ENCODE measurements around the gene PPFIBP1.
"Not testable (repeated sequence)": the region's sequence is repeated elsewhere in the genome, so short reads cannot be mapped to it uniquely, and the experiment has no call there.

The PPFIBP1 gene

DNA sequence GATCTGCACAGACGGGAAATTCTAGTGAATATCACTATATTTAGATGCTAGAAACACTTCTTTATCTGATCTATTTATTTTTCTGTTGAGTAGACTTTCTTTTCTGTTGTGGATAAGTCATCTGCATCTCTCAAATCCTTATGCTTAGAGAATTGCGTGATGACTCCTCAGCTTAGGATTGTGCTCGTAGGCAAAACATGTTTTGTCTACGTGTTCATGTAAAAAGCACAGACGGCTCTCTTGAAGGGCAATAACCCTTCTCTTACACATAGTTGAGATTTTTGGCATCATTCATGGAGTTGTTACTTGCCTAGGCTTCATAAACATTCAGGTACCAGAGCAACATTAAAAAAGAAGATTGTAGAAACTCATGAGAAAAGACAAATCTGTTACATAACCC lies 18.6 kb downstream of the PPFIBP1 start:
- FAIRE-seq, result no peak
- DNase-seq (ENCODE audit: low spot score), result no peak

GRCh38 chr12:27544858-27545257 lies 20.9 kb downstream of the PPFIBP1 start:
- FAIRE-seq; DNase-seq (ENCODE audit: low spot score): not testable (repeated sequence)

DNA sequence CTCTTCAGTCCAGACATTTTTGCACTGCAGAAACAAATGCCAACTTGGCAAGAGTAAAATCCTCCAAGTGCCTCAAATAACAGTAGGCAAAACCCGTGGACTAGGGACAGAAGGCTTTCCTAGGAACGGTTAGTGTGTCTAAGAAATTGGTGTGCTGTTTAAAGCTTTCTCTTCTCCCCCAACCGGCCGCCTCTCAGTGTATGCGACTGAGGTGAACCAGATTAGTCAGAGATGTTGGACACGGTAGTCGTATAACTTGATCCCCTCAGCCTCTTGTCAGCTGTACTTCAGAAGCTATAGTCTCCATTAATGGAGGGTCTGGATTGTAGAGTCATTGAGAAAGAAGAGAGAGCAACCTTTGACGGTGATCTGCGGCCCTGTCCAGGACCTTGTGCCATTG lies 21.7 kb downstream of the PPFIBP1 start:
- DNase-seq (ENCODE audit: low spot score), result no peak

GRCh38 chr12:27547592-27547991 lies 23.6 kb downstream of the PPFIBP1 start:
- FAIRE-seq (no peak), DNase-seq (ENCODE audit: low spot score) (no peak)

More for the DNA sequence above, 21.7 kb downstream of the PPFIBP1 start:
- no peak for FAIRE-seq

DNA sequence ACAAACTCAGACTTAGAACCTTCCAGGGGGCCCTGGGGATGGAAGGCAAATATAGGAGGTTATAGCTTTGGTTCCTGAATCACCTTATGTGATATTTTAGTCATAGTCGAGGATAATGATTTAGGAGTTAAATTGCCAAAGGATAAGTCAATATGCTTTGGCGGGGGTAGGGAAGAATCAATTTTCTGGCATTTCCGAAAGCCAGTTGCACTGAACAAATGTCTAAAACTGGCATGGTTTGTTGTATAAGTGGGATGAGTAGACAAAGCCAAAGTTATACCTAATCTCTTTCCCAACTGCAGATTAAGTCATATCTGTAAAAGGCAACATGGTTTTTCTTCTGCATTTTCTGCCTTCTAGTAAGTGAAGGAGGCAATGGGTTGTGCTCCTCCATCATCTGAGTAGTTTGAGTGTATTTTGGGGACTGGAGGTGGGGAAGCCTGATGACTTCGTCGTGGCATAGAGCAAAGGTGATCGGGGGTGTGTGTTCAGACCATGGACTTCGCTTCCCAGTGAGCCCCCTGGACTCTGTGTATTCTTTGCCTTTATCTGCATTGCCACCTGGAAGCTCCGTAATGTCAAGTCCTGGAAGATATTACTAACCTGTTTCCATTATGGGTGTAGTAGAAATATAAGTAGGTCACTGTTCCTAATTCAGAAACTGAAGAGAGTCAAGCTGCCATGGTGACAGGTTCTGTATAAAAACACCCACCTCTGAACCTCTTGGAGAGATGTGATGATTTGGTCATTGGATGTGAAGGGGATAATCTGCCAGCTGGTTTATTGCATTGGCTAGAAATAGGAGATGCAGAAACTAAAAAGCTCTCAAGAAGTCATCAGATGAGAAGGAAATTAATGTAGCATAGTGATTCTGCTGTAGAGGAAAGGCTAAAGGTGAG lies 24.5 kb downstream of the PPFIBP1 start:
- FAIRE-seq, result no peak

DNA sequence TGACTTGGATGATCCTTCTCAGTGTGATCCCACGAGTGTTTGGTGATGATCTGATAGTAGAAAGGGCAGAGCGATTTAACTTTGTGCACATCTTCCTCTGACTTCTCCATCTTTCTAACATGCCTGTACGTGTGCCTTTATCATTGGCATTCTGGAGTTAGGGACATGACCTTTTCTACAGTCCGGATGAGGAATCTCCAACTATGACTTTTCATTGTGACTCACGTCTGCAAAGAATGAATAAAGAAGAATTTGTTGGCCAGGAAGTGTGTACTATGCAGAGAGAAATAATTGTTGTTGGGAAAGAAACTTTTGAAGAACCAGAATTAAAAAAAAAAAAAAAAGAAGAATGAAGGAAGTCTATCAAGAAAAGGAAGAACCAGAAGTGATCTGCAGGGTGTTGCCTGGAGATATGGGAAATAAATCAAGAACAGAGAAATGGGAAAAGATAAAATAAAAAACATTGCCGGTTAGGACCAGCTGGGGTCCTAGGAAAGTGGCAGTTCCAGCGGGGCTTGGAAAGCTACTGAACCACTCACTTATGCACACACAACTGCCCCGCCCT lies 25.3 kb downstream of the PPFIBP1 start:
- FAIRE-seq (peak; percentile 90), DNase-seq (ENCODE audit: low spot score) (peak; percentile 84)

More for the DNA sequence above, 24.5 kb downstream of the PPFIBP1 start:
- no peak for DNase-seq (ENCODE audit: low spot score)

DNA sequence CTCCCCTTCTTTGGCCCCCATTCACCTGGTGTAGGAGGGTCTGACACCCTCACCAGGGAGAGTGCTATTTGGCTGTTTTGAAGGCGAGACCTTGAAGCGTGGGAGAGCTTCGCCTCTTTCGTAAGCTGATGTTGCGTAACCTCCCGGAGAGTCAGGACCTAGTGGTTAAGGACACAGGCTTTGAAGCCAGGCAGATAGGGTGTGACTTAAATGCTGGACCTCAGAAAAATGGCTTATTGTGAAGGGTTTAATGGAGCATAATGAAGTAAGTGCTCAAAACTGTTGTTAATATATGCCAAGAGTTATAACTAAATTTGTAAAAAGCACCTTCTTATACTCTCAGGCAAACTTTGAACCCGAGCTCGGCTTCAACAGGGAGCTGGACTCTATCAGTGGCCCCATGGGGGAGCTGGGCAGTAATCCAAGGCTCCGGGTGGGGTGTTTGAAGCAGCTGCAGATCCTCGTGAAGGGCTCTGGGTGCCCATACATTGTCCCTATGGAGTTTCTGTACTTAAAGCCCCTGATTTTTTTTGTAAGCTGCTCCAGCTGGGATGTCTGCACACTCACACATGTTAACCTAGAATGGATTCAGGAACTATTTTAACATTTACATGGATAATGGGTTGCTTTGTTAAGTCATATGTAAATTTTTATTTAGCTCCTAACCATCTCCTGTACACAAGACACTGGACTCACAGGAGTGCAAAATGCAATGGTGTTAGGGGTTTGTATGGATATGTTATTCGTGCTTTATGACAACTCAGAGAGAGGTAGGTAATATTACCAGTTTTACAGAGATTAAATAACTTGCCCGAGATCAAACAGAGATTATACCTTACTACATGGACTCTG lies 26.0 kb downstream of the PPFIBP1 start:
- DNase-seq (ENCODE audit: low spot score) (peak; percentile 85), FAIRE-seq (peak; percentile 72)

GRCh38 chr12:27550653-27550975 lies 26.6 kb downstream of the PPFIBP1 start:
- DNase-seq (ENCODE audit: low spot score) (no peak), FAIRE-seq (peak; percentile 7)

GRCh38 chr12:27551172-27551840 lies 27.3 kb downstream of the PPFIBP1 start:
- FAIRE-seq (no peak), DNase-seq (ENCODE audit: low spot score) (no peak)

GRCh38 chr12:27552235-27552634 lies 28.2 kb downstream of the PPFIBP1 start:
- FAIRE-seq (no peak), DNase-seq (ENCODE audit: low spot score) (no peak)

DNA sequence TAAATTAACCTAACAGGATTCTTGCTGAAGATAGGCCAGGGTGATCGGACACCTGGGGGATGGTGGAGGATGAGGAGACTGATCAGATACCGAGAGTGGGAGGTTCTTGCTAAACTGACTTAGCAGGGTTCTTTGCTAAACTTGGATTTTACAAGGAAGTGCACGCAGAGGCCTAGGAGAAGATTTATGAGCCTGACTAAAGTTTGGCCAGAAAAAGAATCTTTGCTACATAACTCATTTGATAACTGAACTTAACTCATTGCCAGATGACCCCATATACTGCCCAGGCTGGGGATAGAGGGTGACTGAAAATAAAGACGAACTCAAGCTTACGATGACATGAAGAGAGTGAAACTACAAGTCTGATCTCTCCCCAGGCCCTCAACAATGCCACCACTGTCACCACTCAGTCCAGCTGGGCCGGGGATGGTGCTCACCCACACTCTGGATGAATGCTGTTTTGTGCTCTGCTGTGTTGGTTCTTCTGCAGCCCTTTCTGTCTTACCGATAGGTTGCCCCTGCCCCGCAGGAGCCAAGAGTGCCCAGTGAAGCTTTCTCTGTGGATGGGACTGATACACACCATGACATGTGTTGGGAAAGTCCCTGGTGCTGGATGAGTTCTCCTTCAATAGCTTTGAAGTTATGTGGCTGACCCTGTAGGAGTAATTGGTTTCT lies 29.0 kb downstream of the PPFIBP1 start:
- DNase-seq (ENCODE audit: low spot score) (peak; percentile 60), FAIRE-seq (peak; percentile 27)

DNA sequence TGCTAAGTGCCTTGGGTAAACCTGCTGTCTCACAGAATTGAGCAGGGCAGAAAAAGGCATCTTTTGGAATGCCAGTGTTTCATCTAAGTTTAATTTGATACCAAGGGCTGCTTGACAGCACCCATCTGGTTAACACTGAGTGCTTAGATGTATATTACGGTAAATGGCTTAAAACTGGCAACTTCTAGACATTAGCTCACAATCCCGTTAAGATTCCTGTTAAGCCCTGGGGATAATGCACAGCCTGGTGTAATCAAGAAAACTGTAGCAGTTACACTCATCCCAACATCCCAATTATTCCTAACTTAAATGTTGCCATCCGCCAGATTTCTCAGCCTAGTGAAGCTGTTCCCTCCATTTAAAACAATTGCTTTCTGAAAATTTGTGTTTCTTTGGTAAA lies 29.9 kb downstream of the PPFIBP1 start:
- DNase-seq (ENCODE audit: low spot score) (no peak), FAIRE-seq (no peak)

DNA sequence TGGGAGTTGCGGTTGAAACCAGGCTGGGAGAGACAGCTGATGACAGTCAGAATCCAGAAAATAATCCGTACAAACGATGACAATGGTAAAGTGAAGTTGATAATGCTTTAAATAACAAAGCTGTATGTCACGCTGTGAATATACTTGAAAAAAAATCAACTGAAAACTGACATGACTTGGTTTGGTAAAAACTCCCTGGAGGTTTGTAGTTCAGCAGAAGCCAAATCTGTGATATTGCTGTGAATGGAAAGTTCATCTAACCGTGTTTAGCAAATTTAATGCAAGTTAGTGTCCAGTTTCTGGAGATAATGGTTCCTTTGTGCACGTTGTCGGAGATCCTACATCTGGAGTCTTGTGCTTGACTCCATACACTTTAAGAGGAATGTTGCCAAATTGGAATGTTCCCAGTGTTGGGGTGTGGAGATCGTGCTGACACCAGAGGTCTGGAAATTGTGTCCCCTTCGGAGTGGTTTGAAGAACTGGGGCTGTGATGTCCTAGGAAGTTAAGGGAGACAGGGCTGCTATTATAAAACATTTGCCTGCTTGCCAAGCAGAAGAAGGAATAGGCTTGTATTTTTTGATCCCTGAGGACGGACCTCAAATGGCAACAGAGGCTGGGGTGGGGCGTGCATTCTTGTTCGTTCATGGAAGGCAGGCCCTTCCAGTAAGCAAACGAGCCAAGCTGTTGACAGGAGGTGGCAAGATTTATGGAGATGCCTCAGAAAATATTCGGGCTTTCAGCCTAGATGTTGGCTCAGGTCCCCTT lies 30.6 kb downstream of the PPFIBP1 start:
- DNase-seq (ENCODE audit: low spot score) (no peak), FAIRE-seq (no peak)

DNA sequence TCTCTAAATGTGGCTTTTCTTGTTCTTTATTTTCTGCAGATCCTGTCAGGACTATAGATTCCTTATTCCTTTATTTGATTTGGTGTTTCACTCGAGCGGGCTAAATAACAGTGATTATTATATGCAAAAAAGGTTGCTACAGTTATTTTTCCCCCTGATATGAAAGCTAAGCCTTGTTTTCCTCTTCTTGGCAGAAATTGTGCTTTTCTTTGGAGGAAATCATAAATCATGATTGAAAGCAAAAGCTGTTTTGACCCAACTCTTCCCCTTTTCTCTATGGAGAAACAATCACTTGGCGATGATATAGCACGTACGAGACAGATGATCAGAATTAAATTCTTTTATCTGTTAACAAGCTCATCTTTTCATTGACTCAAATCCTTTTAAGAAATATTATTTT lies 31.4 kb downstream of the PPFIBP1 start:
- FAIRE-seq, result no peak
- no peak for DNase-seq (ENCODE audit: low spot score)

DNA sequence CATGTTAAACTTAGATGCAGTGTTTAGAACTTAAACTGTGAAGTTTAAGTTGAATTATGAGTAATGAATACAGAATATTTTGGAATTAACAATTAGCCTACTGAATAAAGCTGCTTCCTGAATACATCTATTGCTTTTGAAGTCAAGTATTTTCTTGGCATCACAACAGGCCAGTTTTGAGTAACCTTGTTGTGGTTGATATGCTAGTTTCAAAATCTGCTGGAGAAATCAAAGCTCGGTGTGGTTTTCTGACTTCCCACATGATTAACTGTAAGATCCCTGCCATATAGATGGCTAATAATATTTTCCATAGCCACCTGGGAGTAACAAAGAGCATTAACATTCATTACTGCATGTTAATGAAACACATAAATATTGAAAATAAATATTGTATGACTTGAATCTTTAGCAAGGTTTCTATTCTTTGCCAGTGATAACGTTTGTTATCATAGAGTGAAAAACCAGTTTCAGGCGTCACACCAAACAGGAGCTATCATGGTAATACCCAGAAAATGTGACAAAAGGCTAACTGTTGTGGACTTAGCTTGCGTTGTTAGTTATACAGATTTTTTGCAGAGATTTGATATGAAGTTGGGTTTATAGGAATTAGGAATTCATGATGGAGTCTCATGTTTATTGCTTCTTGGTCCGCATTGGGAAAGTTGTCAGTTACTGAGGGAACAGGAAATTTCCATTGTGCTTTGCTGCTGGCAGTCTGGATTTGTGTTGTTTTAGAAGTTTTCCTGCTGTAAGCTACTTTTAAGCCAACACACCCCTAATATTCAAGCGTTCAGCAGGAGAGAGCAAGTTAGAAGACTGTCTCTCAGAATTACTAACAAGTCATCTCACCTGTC lies 32.1 kb downstream of the PPFIBP1 start:
- DNase-seq (ENCODE audit: low spot score) (no peak), FAIRE-seq (no peak)

- DNase-seq (ENCODE audit: low spot score) (no peak), FAIRE-seq (no peak)
Observed at GRCh38 chr12:27560126-27560525, 36.1 kb downstream of the PPFIBP1 start.

DNA sequence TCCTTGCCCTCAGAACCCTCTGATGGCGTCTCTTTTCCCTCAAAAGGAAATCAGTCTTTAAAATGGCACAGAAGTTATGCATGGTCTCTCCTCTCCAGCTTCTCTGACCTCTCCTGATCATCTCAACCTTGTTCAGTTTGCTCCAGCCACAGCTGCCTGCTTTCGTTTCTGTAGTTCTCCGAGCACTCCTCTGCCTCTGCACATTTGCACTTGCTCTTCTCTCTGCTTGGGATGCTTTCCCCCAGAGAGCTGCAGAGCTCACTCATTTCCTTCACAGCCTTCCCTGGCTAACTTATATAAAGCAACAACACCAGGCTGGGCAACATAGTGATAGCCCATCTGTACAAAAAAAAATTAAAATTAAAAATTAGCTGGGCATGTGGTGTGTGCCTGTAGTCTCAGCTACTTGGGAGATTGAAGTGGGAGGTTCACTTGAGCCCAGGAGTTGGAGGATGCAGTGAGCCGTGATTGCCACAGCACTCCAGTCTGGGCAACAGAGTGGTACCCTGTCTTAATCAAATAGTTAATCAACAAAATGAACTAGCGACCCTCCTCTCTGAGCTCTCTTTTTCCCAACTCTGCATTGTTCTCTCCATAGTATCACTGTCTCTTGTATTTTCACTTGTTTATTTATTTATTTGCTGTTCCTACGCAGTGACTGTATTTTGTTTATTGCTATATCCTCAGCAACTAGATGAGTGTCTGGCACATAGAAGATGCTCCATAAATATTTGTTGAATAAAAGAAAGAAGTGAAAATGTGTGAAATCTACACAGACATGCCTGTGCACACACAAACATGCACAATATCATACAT lies 37.7 kb downstream of the PPFIBP1 start:
- DNase-seq (ENCODE audit: low spot score), result no peak
- FAIRE-seq, result no peak

- FAIRE-seq (no peak), DNase-seq (ENCODE audit: low spot score) (peak; percentile 24)
Observed at GRCh38 chr12:27564612-27565213, 40.7 kb downstream of the PPFIBP1 start.

All from RCC 7860 (cell line).